ENCODE data around the gene COL16A1. TPM values are rescaled to one million over a fixed set of nuclear protein-coding genes. Genes with fewer than 3 reads are reported as not detected.

COL16A1 gene
- total RNA-seq, 4 donors from 2014 or later: 147 to 311 (median 212) TPM

GRCh38 chr1:31732751-31733289 is 29.0 kb upstream of the COL16A1 start:
- Histone ChIP-seq H3K9me3 (no peaks in the 10 kb centered on the region), H3K36me3 (no peaks in the 10 kb centered on the region), H3K27me3 (no peaks in the 10 kb centered on the region), H3K4me3 (no peak overlapping the region), H3K4me1 (no peaks in the 10 kb centered on the region), H3K27ac (no peak overlapping the region)
- WGBS, 2 donors: 88% methylated on average over 17 to 18 of the region's 18 CpGs
- no peak for TF ChIP-seq CTCF (IDR thresholded peaks at IDR 0.05)
- no peak for DNase-seq (ENCODE audit: low spot score in 2 of 2)

GRCh38 chr1:31732343-31732742 is 28.5 kb upstream of the COL16A1 start:
- 82 to 84% methylated on average over 5 to 6 of the region's 6 CpGs for WGBS, 2 donors
- Histone ChIP-seq H3K27me3 (no peaks in the 10 kb centered on the region), H3K4me3 (no peak overlapping the region), H3K27ac (no peak overlapping the region), H3K4me1 (no peaks in the 10 kb centered on the region), H3K9me3 (no peaks in the 10 kb centered on the region), H3K36me3 (no peaks in the 10 kb centered on the region)
- TF ChIP-seq POLR2A (IDR thresholded peaks at IDR 0.05): no peak
- no peak for TF ChIP-seq EP300 (IDR thresholded peaks at IDR 0.05)
- no peak for TF ChIP-seq CTCF (IDR thresholded peaks at IDR 0.05)
- no peak for DNase-seq (ENCODE audit: low spot score in 2 of 2)

DNA sequence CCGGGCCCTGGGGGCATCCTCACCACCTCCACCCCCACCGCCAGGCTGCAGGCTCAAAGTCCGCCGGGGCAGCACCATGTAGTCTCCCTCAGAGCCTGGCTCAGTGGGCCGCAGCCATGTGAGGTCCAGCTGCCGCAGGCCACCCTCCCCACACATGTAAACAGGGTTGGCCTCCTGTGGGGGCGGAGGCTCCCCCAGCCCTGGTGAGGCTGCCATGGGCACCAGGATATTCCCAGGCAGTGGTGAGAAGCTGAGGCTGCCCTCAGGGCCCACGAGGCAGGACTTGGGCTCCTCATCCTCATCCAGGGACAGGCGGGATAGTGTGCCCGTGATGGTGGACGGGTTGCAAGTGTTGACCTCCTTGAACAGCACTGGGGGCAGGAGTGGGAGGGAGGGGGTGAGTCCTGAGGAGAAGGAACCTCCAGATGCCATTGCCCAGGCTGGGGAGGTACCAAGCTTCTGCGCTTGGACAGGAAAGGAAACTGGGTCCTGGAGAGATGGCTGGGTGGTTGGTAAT is 27.3 kb upstream of the COL16A1 start:
- Histone ChIP-seq H3K4me1 (no peaks in the 10 kb centered on the region), H3K36me3 (no peaks in the 10 kb centered on the region), H3K9me3 (no peaks in the 10 kb centered on the region), H3K4me3 (no peak overlapping the region), H3K27me3 (no peaks in the 10 kb centered on the region), H3K27ac (no peak overlapping the region)
- 78 to 90% methylated on average over 5 to 7 of the region's 12 CpGs for WGBS, 2 donors
- DNase-seq (ENCODE audit: low spot score in 2 of 2): no peak
- TF ChIP-seq EP300 (IDR thresholded peaks at IDR 0.05) (no peak), POLR2A (IDR thresholded peaks at IDR 0.05) (no peak), CTCF (IDR thresholded peaks at IDR 0.05) (no peak)

DNA sequence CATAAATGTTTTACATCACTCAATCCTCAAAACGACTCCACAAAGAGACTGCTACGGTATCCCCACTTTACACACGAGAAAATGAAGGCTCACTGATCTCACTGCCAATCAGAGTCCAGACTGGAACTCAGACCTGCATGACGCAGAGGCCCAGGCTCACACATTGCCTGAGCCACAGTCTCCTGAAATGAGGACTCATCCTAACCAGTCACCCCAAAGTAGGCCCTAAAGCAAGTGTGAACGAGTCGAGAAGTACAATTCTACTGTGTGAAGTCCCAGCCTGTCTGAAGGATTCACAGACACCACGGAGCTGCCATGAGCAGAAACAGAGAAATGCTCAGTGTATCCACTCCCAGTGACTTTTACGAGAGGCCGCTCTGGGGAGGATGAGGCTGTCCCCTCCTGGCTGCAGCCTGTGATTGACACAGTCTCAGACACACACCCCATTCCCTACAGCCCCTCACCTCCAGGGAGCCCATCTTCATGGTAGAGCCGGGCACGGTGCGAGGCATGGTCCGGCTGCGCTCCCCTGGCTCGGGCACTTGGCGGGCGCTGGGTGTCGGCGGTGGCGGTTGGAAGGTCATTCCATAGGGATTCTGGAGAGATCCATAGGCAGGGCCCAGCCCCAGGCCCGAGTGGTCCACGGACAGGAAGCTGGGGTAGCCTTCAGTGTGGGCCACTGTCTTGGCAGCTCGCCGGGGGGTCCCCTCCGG is 26.7 kb upstream of the COL16A1 start:
- no peak for DNase-seq (ENCODE audit: low spot score in 2 of 2)
- no peak overlapping the region for H3K4me3 ChIP-seq
- WGBS, 2 donors: 78 to 86% methylated on average over 15 to 21 of the region's 25 CpGs
- H3K9me3 ChIP-seq: no peaks in the 10 kb centered on the region
- H3K36me3 ChIP-seq: no peaks in the 10 kb centered on the region
- no peaks in the 10 kb centered on the region for H3K4me1 ChIP-seq
- TF ChIP-seq POLR2A (IDR thresholded peaks at IDR 0.05) (no peak), EP300 (IDR thresholded peaks at IDR 0.05) (no peak), CTCF (IDR thresholded peaks at IDR 0.05) (no peak)
- no peak overlapping the region for H3K27ac ChIP-seq
- H3K27me3 ChIP-seq: no peaks in the 10 kb centered on the region

DNA sequence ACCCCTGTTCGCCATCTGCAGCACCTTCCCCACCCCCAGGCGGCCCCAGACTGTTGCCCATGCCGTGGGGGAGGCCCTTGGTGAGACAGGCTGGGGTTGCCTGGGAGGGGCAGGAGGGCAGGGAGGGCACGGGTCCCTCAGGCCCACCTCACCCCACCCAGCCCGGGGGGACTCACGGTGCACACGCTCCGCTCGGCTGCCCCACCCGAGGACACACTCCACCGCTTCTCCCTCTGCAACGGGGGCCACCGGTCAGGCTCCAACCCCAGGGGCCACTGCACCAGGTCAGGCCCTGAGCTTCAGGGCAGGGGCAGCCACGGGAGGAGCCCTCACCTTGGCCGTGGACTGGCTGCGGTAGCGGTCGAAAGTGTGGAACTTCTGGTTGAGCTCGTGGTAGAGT is 24.0 kb upstream of the COL16A1 start:
- 79 to 91% methylated on average over 6 to 12 of the region's 19 CpGs for WGBS, 2 donors
- no peaks in the 10 kb centered on the region for H3K4me1 ChIP-seq
- TF ChIP-seq POLR2A (IDR thresholded peaks at IDR 0.05) (no peak), CTCF (IDR thresholded peaks at IDR 0.05) (no peak), EP300 (IDR thresholded peaks at IDR 0.05) (no peak)
- H3K9me3 ChIP-seq: no peaks in the 10 kb centered on the region
- H3K27me3 ChIP-seq: no peaks in the 10 kb centered on the region
- no peak overlapping the region for H3K4me3 ChIP-seq
- no peak overlapping the region for H3K27ac ChIP-seq
- no peaks in the 10 kb centered on the region for H3K36me3 ChIP-seq
- no peak for DNase-seq (ENCODE audit: low spot score in 2 of 2)

Data from tibial nerve (tissue), 4 donors.